AG09309 (cell line): ENCODE results near the gene SLC45A3.

Source experiments
- DNase-seq: peaks from one replicate; pipeline ENCODE4 v3.0.0-alpha.2; 2010; ENCODE audit warnings: low read depth
- H3K4me3 ChIP-seq: 2 replicates; pipeline ENCODE4 v1.5.1; 2011; ENCODE audit warnings: mild to moderate bottlenecking, low read depth, low read length, moderate library complexity; ENCODE audit not compliant: control insufficient read depth
- CTCF ChIP-seq: IDR thresholded peaks from 2 replicates; pipeline ENCODE4 v1.5.1; 2011; ENCODE audit warnings: mild to moderate bottlenecking, low read depth, low read length, inconsistent platforms; ENCODE audit not compliant: insufficient read depth, control insufficient read depth; ENCODE audit errors: missing control alignments

The SLC45A3 gene

GRCh38 chr1:205716371-205717132 is 36.2 kb upstream of the SLC45A3 start:
- no peak overlapping the region for H3K4me3 ChIP-seq
- no peak for TF ChIP-seq CTCF
- no peak for DNase-seq

- no peak overlapping the region for H3K4me3 ChIP-seq
- no peak for TF ChIP-seq CTCF
- no peak for DNase-seq
These were observed 35.3 kb upstream of the SLC45A3 start for GRCh38 chr1:205715628-205716027.

- H3K4me3 ChIP-seq: no peak overlapping the region
- DNase-seq: no peak
- TF ChIP-seq CTCF: no peak
These were observed 34.6 kb upstream of the SLC45A3 start for GRCh38 chr1:205714906-205715246.

GRCh38 chr1:205714190-205714905 is 34.0 kb upstream of the SLC45A3 start:
- DNase-seq: peak; percentile 32
- no peak for TF ChIP-seq CTCF
- H3K4me3 ChIP-seq: no peak overlapping the region

- no peak overlapping the region for H3K4me3 ChIP-seq
- peak; percentile 50 for DNase-seq
- peak; percentile 82 for TF ChIP-seq CTCF
These were observed 31.1 kb upstream of the SLC45A3 start for GRCh38 chr1:205711105-205712048.
